Mucosa of descending colon (tissue), 3 donors: ENCODE data around the gene SREBF2. TPM values are rescaled to one million over a fixed set of nuclear protein-coding genes. Genes with fewer than 3 reads are reported as not detected.

Experiments
- ATAC-seq: fragments of 200-7000 bp; cut with Tn5 transposase; one replicate; pipeline ENCODE4 v1.9.1; 2020; ENCODE audit warnings: mild to moderate bottlenecking, moderate library complexity
- DNase-seq, 3 donors: peaks; one replicate each; pipeline ENCODE4 v3.0.0-alpha.2; 2020
- H3K36me3 ChIP-seq: fragments of 200-600 bp; one replicate; pipeline ENCODE4 v1.8.0; 2021; ENCODE audit warnings: low read depth, mild to moderate bottlenecking
- H3K4me1 ChIP-seq: fragments of 200-600 bp; one replicate; pipeline ENCODE4 v1.8.0; 2021; ENCODE audit warnings: low read depth, mild to moderate bottlenecking
- H3K4me3 ChIP-seq: fragments of 200-600 bp; one replicate; pipeline ENCODE4 v1.8.0; 2021; ENCODE audit warnings: mild to moderate bottlenecking
- H3K9me3 ChIP-seq: fragments of 200-600 bp; one replicate; pipeline ENCODE4 v1.8.0; 2021; ENCODE audit warnings: mild to moderate bottlenecking
- CTCF ChIP-seq: fragments of 200-600 bp; IDR thresholded peaks from one replicate; pipeline ENCODE4 v1.8.0; 2022; ENCODE audit warnings: antibody characterized with exemption, mild to moderate bottlenecking
- intact Hi-C, 2 donors: fragments of 100-400 bp; cut with DNase I in 1 of 2; cut with micrococcal nuclease in 1 of 2; formaldehyde crosslinking; loops; one replicate each; pipeline versions ENCODE4 v1.11.0 to v1.11.1; 2022; cut with DNase I, micrococcal nuclease
- total RNA-seq, 3 donors: library from RNA; stranded (reverse); fragmentation: NEBNext Ultra II Directional in 2 of 3; extraction: Animal tissue kit (Norgen Biotek cat#: 25700) in 2 of 3; gene quantifications; one replicate each; pipeline versions ENCODE4 v1.2.1 to v1.2.4, GENCODE V29; 2021 to 2023
- donor health status: DM: no; HTN: no; CAD: no; lungs with moderate emphysema.
- donor health status: DM: no; HTN: no; CAD: no.
- donor health status: DM: no; HTN: yes; CAD: no.

Gene SREBF2
- total RNA-seq, 3 donors from 2014 or later, result 139 to 254 (median 169) TPM

GRCh38 chr22:41810022-41810421, 22.9 kb upstream of the SREBF2 start:
- no peak overlapping the region for H3K4me3 ChIP-seq
- TF ChIP-seq CTCF, result no peak
- no peaks in the 10 kb centered on the region for H3K36me3 ChIP-seq
- ATAC-seq, result no peak
- H3K9me3 ChIP-seq, result no peaks in the 10 kb centered on the region
- no peaks in the 10 kb centered on the region for H3K4me1 ChIP-seq
- intact Hi-C loops, result no loop called here
- no peak for DNase-seq

- no peaks in the 10 kb centered on the region for H3K4me1 ChIP-seq
- intact Hi-C loops, result no loop called here
- DNase-seq (no peak), ATAC-seq (no peak)
- TF ChIP-seq CTCF, result no peak
- H3K9me3 ChIP-seq, result no peaks in the 10 kb centered on the region
- no peak overlapping the region for H3K4me3 ChIP-seq
- no peaks in the 10 kb centered on the region for H3K36me3 ChIP-seq
Measured at GRCh38 chr22:41812805-41813545, 19.9 kb upstream of the SREBF2 start.

DNA sequence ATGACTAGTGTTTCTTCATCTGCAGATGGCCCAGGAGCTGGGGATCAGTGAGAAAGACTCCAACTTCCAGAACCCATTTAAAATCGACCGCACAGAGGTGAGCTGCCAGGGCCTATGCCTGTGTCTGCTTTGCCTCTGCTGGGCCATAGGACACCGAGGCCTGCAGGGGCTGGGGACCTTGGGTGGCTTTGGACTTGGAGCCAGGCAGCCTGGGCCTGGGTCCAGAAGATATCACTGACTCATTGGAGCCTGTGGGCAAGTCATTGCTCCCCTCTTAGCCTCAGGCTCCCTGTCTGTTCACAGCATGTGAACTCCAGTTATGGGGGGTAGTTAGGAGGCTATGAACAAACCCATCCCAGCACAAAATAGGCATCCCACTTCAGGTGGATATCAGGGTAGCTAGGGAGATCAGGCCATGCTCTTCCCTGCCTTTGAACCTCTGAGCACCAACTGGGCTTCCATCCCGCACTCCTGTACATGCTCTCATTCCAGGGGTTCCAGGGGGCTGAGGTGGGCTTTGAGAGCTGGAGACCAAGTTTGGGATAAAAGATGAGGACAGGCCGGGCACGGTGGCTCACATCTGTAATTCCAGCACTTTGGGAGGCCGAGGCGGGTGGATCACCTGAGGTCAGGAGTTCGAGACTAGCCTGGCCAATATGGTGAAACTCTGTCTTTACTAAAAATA, 19.0 kb upstream of the SREBF2 start:
- no peak for DNase-seq
- no peak for TF ChIP-seq CTCF
- intact Hi-C loops, result no loop called here
- no peaks in the 10 kb centered on the region for H3K9me3 ChIP-seq
- no peaks in the 10 kb centered on the region for H3K36me3 ChIP-seq
- H3K4me3 ChIP-seq, result no peak overlapping the region
- no peak for ATAC-seq
- no peaks in the 10 kb centered on the region for H3K4me1 ChIP-seq

DNA sequence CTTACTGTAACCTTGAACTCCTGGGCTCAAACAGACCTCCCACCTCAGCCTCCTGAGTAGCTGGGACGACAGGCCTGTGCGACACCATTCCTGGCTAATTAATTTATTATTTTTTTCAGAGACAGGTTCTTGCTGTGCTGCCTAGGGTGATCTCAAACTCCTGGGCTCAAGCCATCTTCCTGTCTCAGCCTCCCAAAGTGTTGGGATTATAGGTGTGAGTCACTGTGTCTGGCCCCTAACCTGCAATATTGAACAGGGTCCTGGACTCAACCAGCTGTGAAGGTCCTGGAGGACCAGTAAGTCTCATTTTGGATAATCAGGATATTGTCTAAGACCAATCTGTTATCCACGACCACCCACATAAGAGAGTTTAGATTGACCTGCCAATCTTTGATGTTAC, 17.2 kb upstream of the SREBF2 start:
- TF ChIP-seq CTCF, result no peak
- no peak for DNase-seq

DNA sequence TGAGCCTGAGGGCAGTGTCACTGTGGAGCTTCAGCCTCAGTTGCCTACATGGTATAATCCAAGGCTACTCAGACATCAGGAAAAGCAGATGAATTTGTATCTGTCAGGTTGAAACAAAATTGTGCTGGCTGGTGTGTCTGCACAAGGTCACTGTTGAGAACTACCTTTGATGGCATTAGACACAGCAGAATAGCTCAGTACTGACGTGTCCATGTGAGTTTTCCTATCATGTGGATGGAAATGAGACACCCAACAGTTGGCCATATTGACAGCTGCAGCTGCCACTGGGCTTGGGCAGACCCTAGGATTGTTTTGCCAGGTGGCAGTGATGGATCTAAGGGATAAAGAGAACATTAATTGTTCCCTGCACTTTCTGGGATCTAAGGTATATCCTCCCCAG, 16.7 kb upstream of the SREBF2 start:
- DNase-seq, result no peak
- intact Hi-C loops, result no loop called here
- no peaks in the 10 kb centered on the region for H3K36me3 ChIP-seq
- no peaks in the 10 kb centered on the region for H3K9me3 ChIP-seq
- H3K4me3 ChIP-seq, result no peak overlapping the region
- TF ChIP-seq CTCF, result no peak
- ATAC-seq, result no peak
- no peaks in the 10 kb centered on the region for H3K4me1 ChIP-seq

More for the DNA sequence above, 17.2 kb upstream of the SREBF2 start:
- H3K36me3 ChIP-seq, result no peaks in the 10 kb centered on the region
- no peak for ATAC-seq
- no peaks in the 10 kb centered on the region for H3K9me3 ChIP-seq
- H3K4me3 ChIP-seq, result no peak overlapping the region
- intact Hi-C loops, result no loop called here
- no peaks in the 10 kb centered on the region for H3K4me1 ChIP-seq
